ENCODE data around the gene KCNK6.
A peak's percentile ranks its signal among the peaks of the same experiment; 100 is the strongest.
"Not testable (repeated sequence)": the region's sequence is repeated elsewhere in the genome, so short reads cannot be mapped to it uniquely, and the experiment has no call there.

KCNK6 gene

DNA sequence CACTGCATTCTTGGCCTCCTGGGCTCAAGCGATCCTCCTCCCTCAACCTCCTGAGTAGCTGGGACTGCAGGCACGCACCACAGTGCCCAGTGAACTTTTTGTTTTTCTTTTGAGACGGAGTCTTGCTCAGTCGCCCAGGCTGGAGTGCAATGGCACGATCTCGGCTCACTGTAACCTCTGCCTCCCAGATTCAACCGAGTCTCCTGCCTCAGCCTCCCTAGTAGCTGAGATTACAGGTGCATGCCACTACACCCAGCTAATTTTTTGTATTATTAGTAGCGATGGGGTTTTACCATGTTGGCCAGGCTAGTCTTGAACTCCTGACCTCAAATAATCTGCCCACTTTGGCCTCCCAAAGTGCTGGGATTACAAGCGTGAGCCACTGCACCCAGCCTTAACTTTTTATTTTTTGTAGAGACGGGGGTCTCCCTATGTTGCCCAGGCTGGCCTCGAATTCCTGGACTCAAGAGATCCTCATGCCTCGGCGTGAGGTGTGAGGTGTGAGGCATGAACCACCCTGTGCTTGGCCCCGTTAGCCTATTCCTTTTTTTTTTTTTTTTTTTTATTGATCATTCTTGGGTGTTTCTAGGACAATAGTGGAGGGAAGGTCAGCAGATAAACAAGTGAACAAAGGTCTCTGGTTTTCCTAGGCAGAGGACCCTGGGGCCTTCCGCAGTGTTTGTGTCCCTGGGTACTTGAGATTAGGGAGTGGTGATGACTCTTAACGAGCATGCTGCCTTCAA, 43.5 kb downstream of the KCNK6 start:
- not testable (repeated sequence) for DNase-seq

GRCh38 chr19:38367041-38367440, 47.4 kb downstream of the KCNK6 start:
- no peak for DNase-seq

DNA sequence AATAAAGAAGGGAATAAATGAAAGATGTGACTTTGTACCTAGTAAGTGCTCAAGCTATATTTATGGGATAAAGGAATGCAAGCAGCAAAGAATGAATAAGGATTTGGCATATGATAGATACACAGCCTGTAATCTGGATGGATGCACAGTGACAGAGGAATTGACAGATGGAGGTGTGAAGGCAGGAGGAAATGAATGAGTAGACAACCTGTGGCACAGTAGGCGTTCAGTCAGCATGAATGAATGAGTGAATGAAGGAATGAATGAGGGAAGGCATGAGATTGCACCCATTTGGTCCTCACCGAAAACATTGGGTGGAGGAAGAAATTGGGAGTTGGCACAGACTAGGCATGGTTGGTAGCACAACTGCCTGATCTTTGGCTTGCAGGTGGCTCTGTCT, 49.9 kb downstream of the KCNK6 start:
- DNase-seq, result no peak

GRCh38 chr19:38370299-38370698, 50.7 kb downstream of the KCNK6 start:
- DNase-seq, result no peak

GRCh38 chr19:38371081-38371480, 51.4 kb downstream of the KCNK6 start:
- no peak for DNase-seq

DNA sequence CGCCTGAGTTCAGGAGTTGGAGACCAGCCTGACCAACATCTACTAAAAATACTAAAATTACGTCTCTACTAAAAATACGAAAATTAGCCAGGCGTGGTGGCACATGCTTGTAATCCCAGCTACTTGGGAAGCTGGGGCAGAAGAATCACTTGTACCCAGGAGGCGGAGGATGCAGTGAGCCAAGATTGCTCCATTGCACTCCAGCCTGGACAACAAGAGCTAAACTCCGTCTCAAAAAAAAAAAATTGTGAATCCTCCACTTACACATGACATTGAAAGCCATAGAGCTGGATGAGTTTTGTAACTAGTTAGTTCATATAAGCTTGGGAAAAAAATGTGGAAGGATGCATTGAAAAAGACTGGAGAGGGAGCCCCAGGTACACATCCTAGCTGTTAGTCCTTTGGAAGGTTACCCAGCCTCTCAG, 54.3 kb downstream of the KCNK6 start:
- DNase-seq, result no peak

GRCh38 chr19:38374332-38375097, 54.9 kb downstream of the KCNK6 start, which contains the start of gene PSMD8:
Gene PSMD8 (plus strand): TSS chr19:38374571. CDS start chr19:38374602, 31 bp downstream.
- peak; percentile 98 for DNase-seq

- DNase-seq, result no peak
Measured at GRCh38 chr19:38375098-38375493, 55.5 kb downstream of the KCNK6 start.

DNA sequence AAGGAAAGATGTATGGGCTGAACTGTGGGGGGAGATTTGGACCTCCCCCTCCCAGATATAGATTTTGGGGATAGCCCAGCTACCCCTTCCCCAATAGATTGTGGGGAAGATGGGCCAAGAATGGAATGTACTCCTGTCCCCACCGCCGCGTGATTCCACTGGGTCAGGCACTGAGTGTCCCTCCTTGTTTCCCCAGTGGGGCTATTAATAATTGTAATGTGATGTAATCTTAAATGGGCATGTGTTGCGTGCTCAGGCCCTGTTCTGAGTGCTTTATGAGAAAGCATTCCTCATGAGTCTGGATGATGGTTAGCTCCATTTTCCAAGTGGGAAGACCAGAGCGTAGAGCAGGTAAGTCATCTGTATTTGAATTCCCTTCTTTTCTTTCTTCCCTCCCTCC, 56.1 kb downstream of the KCNK6 start:
- DNase-seq, result no peak

GRCh38 chr19:38376576-38376975, 56.9 kb downstream of the KCNK6 start:
- DNase-seq, result no peak

GRCh38 chr19:38377052-38377451, 57.4 kb downstream of the KCNK6 start:
- DNase-seq, result no peak

GRCh38 chr19:38378866-38379265, 59.2 kb downstream of the KCNK6 start:
- no peak for DNase-seq

GRCh38 chr19:38381138-38381537, 61.5 kb downstream of the KCNK6 start:
- no peak for DNase-seq
